ENCODE measurements around the gene MGAM2. TPM values are rescaled to one million over a fixed set of nuclear protein-coding genes. Genes with fewer than 3 reads are reported as not detected.

Gene MGAM2
- total RNA-seq, 1 donor = not detected

DNA sequence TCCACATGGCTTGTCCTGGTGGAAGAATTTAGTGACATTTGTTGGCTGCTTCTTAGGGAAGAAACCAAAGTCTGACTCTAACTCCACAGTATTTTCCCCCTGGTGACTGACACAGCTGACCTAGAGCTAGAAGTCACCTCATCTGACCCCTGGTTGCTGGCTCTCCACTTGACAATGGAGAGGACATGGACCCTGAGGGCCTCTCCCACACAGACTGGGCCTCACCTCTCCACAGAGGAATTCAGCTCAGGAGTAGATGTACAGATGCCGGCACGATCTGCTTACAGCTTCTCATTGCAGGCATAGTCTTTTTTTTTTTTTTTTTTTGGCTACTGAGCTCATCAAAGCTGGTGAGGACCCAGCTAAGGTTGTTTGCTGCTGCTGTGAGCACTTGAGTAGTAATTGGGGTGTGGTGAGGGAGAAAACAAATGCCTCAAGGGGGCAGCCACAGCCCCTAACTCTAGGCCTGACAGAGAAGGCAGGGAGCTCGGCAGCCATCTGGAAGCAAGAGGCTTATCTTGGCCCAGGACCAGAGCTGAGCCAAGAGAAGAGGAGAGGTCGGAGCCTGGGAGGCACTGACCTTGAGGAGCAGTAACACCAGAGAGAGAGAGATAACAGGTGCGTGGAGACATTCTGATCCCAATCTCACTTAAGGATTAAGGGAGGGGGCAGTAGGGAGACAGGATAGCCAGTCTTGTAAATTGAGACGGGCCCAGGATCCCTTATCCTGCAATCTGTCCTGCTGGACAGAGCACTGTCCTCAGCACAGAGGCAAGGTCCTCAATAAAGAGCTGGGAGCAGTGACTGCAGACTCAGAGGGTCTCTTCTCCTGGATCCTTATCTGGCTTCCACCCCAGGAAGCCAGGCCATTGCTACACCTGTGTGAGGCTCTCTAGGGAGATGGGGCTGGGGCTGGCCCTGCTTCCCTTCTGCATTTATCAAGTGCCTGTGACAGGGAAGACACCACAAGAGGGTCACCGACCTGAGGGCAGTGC is 136.9 kb downstream of the MGAM2 start:
- no peak overlapping the region for H3K4me3 ChIP-seq (ENCODE audit: low read depth, low read length)
- no peak for DNase-seq (ENCODE audit: low read depth)
- TF ChIP-seq, protein P1, sequence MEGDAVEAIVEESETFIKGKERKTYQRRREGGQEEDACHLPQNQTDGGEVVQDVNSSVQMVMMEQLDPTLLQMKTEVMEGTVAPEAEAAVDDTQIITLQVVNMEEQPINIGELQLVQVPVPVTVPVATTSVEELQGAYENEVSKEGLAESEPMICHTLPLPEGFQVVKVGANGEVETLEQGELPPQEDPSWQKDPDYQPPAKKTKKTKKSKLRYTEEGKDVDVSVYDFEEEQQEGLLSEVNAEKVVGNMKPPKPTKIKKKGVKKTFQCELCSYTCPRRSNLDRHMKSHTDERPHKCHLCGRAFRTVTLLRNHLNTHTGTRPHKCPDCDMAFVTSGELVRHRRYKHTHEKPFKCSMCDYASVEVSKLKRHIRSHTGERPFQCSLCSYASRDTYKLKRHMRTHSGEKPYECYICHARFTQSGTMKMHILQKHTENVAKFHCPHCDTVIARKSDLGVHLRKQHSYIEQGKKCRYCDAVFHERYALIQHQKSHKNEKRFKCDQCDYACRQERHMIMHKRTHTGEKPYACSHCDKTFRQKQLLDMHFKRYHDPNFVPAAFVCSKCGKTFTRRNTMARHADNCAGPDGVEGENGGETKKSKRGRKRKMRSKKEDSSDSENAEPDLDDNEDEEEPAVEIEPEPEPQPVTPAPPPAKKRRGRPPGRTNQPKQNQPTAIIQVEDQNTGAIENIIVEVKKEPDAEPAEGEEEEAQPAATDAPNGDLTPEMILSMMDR (IDR thresholded peaks at IDR 0.05; ENCODE audit: insufficient read depth, low read depth, low read length) = no peak

DNA sequence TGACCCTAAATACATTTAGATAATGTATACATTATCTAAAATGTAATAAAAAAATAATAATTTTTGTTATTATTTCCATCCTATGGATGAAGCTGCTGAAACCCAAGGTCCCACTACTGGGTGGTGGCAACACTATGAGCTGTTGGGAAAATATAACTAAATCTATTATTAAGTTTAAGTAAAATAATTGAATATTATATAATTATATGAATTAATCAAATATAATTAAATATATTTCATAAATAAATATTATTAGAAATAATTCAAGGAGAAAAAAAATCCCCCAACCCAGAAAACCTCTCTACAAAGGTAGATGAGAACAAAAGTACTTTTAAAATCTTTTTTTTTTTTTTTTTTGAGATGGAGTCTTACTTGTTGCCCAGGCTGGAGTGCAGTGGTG is 138.4 kb downstream of the MGAM2 start:
- TF ChIP-seq, protein P1 (IDR thresholded peaks at IDR 0.05; ENCODE audit: insufficient read depth, low read depth, low read length) = no peak
- no peak overlapping the region for H3K4me3 ChIP-seq (ENCODE audit: low read depth, low read length)
- no peak for DNase-seq (ENCODE audit: low read depth)

DNA sequence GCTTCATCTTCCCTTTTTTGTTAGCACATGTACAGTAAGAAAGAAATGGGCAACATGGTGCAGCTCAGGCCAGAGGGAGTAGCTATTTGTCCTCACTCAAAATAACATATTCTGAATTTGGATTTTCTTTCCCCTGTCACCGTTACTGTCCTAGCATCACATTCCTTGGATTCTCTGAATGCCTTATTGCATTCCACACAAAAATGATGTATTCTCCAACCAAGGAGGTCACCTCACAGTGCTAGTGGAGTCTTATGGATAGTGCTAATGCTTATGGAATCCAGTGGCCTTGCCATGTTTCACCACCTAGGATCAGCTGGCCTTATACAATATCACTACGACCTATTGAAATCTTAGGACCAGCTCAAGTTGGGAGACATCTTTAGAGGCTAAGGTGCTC is 139.2 kb downstream of the MGAM2 start:
- no peak overlapping the region for H3K4me3 ChIP-seq (ENCODE audit: low read depth, low read length)
- TF ChIP-seq, protein P1 (IDR thresholded peaks at IDR 0.05; ENCODE audit: insufficient read depth, low read depth, low read length) = no peak
- DNase-seq (ENCODE audit: low read depth) = no peak

DNA sequence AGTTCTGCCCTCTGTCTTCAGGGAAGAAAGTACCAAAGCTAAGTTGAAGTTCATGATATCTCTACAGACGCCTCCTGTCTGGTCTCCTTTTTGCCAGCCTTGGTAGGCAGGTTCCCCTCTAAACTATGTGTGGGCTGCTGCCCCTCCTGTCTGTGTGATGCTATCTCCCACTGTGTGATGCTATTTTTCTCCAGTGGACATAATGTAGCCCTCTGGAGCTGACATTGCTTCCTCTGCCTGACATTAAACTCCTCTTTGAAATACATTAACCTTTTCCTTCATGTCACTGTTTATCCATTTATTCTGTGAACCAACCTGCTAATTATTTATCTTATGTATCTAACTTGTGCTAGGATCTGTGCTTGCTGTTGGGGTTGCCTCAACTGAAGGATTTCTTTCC is 146.4 kb downstream of the MGAM2 start, which contains the start of gene PRSS58:
Gene PRSS58, minus strand, starts transcription at position 101 of the 400 bp plus-strand sequence. CDS start 351 bp downstream, outside the sequence.
- no peak for DNase-seq (ENCODE audit: low read depth)
- no peak within 1 kb of the TSS for H3K4me3 ChIP-seq (ENCODE audit: low read depth, low read length)
- TF ChIP-seq, protein P1 (IDR thresholded peaks at IDR 0.05; ENCODE audit: insufficient read depth, low read depth, low read length) = no peak

DNA sequence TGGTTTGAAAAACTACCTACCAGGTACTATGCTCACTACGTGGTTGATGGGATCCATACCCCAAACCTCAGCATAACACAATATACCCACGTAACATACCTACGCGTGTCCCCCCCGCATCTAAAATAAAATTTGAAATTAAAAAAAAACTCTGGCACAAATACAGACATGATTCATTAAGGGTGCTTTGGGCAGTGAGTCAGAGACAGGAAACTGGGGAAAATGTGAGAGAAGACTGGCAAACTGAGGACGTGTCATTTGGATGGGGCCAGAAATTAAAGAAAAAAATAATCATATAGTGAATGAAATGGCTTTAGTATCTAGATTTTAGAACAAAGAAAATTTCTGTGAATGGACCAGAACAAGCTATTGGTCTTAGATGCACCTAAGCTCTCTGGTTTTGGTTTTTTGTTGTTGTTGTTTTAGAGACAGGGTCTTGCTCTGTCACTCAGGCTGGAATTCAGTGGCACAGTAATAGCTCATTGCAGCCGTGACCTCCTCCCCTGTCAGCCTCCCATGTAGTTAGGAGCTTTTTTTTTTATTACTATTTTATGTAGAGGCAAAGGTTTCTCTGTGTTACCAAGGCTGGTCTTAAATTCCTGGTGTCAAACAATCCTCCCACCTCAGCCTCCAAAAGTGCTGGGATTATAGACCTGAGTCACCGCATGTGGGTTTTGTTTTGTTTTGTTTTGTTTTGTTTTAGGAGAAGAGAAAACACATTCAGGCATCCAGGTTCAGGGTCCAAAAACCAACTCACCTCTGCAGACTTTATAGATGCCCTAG is 152.3 kb downstream of the MGAM2 start:
- no peak for DNase-seq (ENCODE audit: low read depth)
- TF ChIP-seq, protein P1 (IDR thresholded peaks at IDR 0.05; ENCODE audit: insufficient read depth, low read depth, low read length) = no peak
- no peak overlapping the region for H3K4me3 ChIP-seq (ENCODE audit: low read depth, low read length)

Other genes with a start within 250 kb of the MGAM2 start
- not detected in 2 replicates for gene OR9A4, start 195.3 kb upstream of the MGAM2 start, total RNA-seq
- not detected in 2 replicates for gene CLEC5A, start 164.7 kb upstream of the MGAM2 start, total RNA-seq
- gene TAS2R38, start 137.9 kb upstream of the MGAM2 start, total RNA-seq = not detected in 2 replicates
- gene MGAM, start 115.8 kb upstream of the MGAM2 start, total RNA-seq = 0.32 and 11.7 TPM in 2 replicates
- not detected in 2 replicates for gene PRSS58, start 146.3 kb downstream of the MGAM2 start, total RNA-seq